Suprapubic skin (tissue), 4 donors: ENCODE measurements around the gene CALML6. TPM values are rescaled to one million over a fixed set of nuclear protein-coding genes. Genes with fewer than 3 reads are reported as not detected.

Experiments used
- DNase-seq, 2 donors: peaks; one replicate each; pipeline ENCODE4 v3.0.0-alpha.2; 2019; ENCODE audit warnings: low spot score in 2 of 2
- H3K27ac ChIP-seq: fragments of 200-600 bp; sonication (generic); one replicate; pipeline ENCODE4 v1.5.1; 2019
- H3K27me3 ChIP-seq: fragments of 200-600 bp; sonication (generic); one replicate; pipeline ENCODE4 v1.5.1; 2019
- H3K36me3 ChIP-seq: fragments of 200-600 bp; sonication (generic); one replicate; pipeline ENCODE4 v1.5.1; 2019
- H3K4me1 ChIP-seq: fragments of 200-600 bp; sonication (generic); one replicate; pipeline ENCODE4 v1.5.1; 2019
- H3K4me3 ChIP-seq: fragments of 200-600 bp; sonication (generic); one replicate; pipeline ENCODE4 v1.5.1; 2019; ENCODE audit warnings: mild to moderate bottlenecking
- H3K9me3 ChIP-seq: fragments of 200-600 bp; sonication (generic); one replicate; pipeline ENCODE4 v1.5.1; 2019
- EP300 ChIP-seq: sonication (generic); formaldehyde crosslinking; IDR thresholded peaks from one replicate; pipeline ENCODE4 v1.6.1; 2017; ENCODE audit warnings: antibody characterized with exemption
- POLR2A ChIP-seq, 2 donors: fragments of 450-650 bp; IDR thresholded peaks; one replicate each; pipeline ENCODE4 v1.6.1; 2017; ENCODE audit warnings: antibody characterized with exemption in 2 of 2, mild to moderate bottlenecking in 2 of 2, moderate library complexity in 2 of 2
- POLR2AphosphoS5 ChIP-seq, 3 donors: sonication (generic); formaldehyde crosslinking; IDR thresholded peaks; one replicate each; pipeline ENCODE4 v1.6.1; 2017; ENCODE audit warnings: antibody characterized with exemption in 3 of 3
- WGBS: methylation state at CpG from one replicate; pipeline ENCODE4 v1.1.5; 2018; 5-methylcytosine and 5-hydroxymethylcytosine counted together
- total RNA-seq, 4 donors: library from RNA; depleted of rRNA; stranded (reverse); fragments of >200 nt; gene quantifications; one replicate each; pipeline ENCODE4 v1.1.0, GENCODE V29; 2016
- TF ChIP-seq, protein P1 (sequence below), 2 donors: fragments of 200-600 bp in 1 of 2; fragments of 450-650 bp in 1 of 2; sonication (generic) in 1 of 2; IDR thresholded peaks; one replicate each; pipeline ENCODE4 v1.5.1; 2016 to 2019; ENCODE audit warnings: antibody characterized with exemption in 2 of 2, mild to moderate bottlenecking in 1 of 2, moderate library complexity in 1 of 2

Gene CALML6
- total RNA-seq, 4 donors from 2014 or later, result 0.30 to 3.3 (median 0.81) TPM; not detected in 1

DNA sequence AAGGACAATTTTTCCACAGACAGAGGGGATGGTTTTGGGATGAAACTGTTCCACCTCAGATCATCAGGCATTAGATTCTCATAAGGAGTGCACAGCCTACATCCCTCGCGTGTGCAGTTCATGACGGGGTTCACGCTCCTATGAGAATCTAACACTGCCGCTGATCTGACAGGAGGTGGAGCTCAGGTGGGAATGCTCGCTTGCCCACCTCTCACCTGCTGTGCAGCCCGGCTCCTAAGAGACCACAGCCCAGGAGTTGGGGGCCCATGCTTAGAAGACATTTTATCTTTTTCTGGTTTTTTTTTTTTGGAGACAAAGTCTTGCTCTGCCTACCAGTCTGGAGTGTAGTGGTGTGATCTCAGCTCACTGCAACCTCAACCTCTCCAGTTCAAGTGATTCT is 40.2 kb upstream of the CALML6 start:
- Histone ChIP-seq H3K27ac (no peak overlapping the region), H3K27me3 (no peaks in the 10 kb centered on the region), H3K4me3 (no peak overlapping the region), H3K4me1 (peaks cover 53% of the 10 kb centered on the region), H3K36me3 (peaks cover 7% of the 10 kb centered on the region), H3K9me3 (no peaks in the 10 kb centered on the region)
- TF ChIP-seq, protein P1, sequence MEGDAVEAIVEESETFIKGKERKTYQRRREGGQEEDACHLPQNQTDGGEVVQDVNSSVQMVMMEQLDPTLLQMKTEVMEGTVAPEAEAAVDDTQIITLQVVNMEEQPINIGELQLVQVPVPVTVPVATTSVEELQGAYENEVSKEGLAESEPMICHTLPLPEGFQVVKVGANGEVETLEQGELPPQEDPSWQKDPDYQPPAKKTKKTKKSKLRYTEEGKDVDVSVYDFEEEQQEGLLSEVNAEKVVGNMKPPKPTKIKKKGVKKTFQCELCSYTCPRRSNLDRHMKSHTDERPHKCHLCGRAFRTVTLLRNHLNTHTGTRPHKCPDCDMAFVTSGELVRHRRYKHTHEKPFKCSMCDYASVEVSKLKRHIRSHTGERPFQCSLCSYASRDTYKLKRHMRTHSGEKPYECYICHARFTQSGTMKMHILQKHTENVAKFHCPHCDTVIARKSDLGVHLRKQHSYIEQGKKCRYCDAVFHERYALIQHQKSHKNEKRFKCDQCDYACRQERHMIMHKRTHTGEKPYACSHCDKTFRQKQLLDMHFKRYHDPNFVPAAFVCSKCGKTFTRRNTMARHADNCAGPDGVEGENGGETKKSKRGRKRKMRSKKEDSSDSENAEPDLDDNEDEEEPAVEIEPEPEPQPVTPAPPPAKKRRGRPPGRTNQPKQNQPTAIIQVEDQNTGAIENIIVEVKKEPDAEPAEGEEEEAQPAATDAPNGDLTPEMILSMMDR (IDR thresholded peaks at IDR 0.05), result no peak
- no peak for TF ChIP-seq EP300
- TF ChIP-seq POLR2AphosphoS5 (IDR thresholded peaks at IDR 0.05), result no peak
- no peak for TF ChIP-seq POLR2A (IDR thresholded peaks at IDR 0.05)
- DNase-seq, result no peak
- WGBS, result 96% methylated on average over 7 of the region's 7 CpGs

DNA sequence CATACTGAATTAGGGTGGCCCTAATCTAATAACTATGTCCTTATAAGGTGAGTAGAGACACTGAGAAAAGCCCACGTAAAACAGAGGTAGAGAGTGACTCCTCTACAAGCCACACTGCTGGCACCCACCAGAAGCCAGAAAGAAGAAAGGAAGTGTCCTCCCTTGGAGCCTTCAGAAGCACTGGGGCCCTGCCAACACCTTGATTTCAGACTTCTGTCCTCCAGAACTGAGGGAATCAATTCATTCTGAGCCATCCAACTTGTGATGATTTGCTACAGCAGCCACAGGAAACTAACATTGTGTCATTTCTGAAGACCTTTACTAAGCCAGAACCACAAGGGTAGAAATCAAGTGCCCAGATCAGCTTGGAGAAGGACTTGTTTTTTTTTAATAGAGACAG is 39.1 kb upstream of the CALML6 start:
- no peak overlapping the region for H3K27ac ChIP-seq
- H3K4me1 ChIP-seq, result peaks cover 61% of the 10 kb centered on the region
- TF ChIP-seq POLR2AphosphoS5 (IDR thresholded peaks at IDR 0.05) (no peak), EP300 (no peak), POLR2A (IDR thresholded peaks at IDR 0.05) (no peak)
- TF ChIP-seq, protein P1 (IDR thresholded peaks at IDR 0.05), result no peak
- peaks cover 7% of the 10 kb centered on the region for H3K36me3 ChIP-seq
- no peak overlapping the region for H3K4me3 ChIP-seq
- WGBS, result 58% methylated on average over 1 of the region's 1 CpG
- no peak for DNase-seq
- H3K9me3 ChIP-seq, result no peaks in the 10 kb centered on the region
- no peaks in the 10 kb centered on the region for H3K27me3 ChIP-seq

DNA sequence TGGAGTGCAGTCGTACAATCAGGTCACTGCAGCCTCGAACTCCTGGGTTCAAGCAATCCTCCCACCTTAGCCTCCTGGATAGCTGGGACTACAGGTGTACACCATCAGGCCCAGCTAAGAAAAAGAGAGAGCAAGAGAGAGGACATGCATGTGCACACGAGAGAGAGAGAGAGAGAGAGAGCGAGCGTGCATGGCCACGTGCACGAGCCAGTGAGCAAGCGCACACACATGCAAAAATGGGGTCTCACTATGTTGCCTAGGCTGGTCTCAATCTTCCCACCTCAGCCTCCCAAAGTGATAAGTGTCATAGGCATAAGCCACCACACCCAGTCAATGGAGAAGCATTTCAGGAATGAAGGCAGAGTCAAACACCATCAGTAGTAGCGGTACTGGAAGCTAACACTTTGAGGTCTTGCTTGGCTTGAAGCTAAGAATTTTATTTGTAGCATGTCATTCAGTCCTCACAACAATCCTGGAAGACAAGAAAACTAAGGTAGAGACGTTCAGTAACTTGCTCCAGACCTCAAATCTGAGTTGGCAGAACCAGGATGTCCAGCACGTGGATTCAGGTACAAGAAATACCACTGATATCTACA is 38.6 kb upstream of the CALML6 start:
- TF ChIP-seq, protein P1 (IDR thresholded peaks at IDR 0.05), result no peak
- TF ChIP-seq EP300 (no peak), POLR2AphosphoS5 (IDR thresholded peaks at IDR 0.05) (no peak), POLR2A (IDR thresholded peaks at IDR 0.05) (no peak)
- H3K36me3 ChIP-seq, result peaks cover 7% of the 10 kb centered on the region
- H3K27me3 ChIP-seq, result no peaks in the 10 kb centered on the region
- no peak for DNase-seq
- H3K4me3 ChIP-seq, result no peak overlapping the region
- H3K4me1 ChIP-seq, result peaks cover 66% of the 10 kb centered on the region
- H3K27ac ChIP-seq, result no peak overlapping the region
- WGBS, result 75% methylated on average over 11 of the region's 11 CpGs
- no peaks in the 10 kb centered on the region for H3K9me3 ChIP-seq

DNA sequence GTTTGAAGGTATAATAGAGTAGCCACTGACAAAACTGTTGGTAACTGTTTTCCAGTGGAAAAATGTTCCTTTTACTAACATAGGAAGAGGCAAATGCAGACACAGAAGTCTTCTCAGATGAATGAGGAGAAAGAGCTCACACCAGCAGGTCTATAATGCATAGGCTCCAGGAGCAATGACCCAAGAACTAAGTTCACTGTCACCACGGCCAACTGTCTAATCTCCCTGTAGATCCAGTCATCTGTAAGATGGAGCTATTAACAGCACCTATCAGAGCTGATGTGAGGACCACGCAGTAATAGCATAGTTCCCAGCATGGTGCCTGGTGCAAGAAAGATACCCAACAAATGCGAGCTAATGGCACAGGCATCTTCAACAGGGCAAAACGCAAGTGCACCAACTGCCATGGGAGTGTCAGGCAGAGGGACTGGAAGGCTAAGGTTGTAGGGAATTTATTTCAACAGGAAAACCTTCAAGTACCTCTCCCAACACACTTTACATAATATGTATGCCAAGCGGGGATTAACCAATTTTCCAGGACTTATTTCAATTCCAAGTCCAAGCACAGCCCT is 37.1 kb upstream of the CALML6 start:
- 82% methylated on average over 5 of the region's 5 CpGs for WGBS
- Histone ChIP-seq H3K36me3 (peaks cover 7% of the 10 kb centered on the region), H3K4me3 (no peak overlapping the region), H3K27me3 (no peaks in the 10 kb centered on the region), H3K9me3 (no peaks in the 10 kb centered on the region), H3K27ac (no peak overlapping the region), H3K4me1 (peaks cover 68% of the 10 kb centered on the region)
- TF ChIP-seq POLR2A (IDR thresholded peaks at IDR 0.05), result no peak
- no peak for TF ChIP-seq POLR2AphosphoS5 (IDR thresholded peaks at IDR 0.05)
- TF ChIP-seq, protein P1 (IDR thresholded peaks at IDR 0.05), result no peak
- TF ChIP-seq EP300, result no peak
- DNase-seq, result no peak

DNA sequence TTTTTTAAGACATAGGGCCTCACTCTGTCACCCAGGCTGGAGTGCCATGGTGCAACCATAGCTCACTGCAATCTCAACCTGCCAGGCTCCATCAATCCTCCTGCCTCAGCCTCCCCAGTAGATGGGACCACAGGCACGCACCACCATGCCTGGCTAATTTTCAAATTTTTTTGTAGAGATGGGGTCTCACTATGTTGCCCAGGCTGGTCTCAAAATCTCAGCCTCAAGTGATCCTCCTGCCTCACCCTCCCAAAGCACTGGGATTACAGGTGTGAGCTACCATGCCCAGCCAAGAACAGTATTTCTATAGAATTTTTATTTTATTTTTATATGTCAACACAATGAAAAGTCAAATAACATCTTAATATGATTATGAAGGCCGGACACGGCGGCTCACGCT is 35.1 kb upstream of the CALML6 start:
- Histone ChIP-seq H3K27ac (no peak overlapping the region), H3K27me3 (no peaks in the 10 kb centered on the region), H3K9me3 (no peaks in the 10 kb centered on the region), H3K4me3 (no peak overlapping the region), H3K36me3 (peaks cover 10% of the 10 kb centered on the region), H3K4me1 (peaks cover 55% of the 10 kb centered on the region)
- TF ChIP-seq, protein P1 (IDR thresholded peaks at IDR 0.05), result no peak
- TF ChIP-seq POLR2AphosphoS5 (IDR thresholded peaks at IDR 0.05), result no peak
- no peak for DNase-seq
- 91% methylated on average over 5 of the region's 5 CpGs for WGBS
